ENCODE results near the gene FBXO41.

DNA sequence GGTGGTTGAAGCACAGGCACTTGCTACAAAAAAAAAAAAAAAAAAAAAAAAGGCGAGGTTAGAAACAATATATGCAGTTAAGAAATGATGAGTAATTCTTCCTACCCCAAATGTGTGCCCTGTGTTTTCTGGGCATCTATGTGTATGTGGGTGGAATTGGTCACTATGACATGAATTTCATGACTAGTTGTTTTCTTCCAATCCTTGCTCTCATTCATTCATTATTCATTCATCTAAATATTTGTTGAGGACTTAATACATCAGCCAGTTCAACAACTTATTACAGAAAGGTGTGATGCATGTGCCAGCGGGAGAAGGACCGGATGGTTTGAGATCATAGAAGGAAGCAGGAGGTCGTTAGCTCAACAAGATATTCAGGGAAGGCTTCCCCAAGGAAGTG, 17.4 kb upstream of the FBXO41 start:
- no peak for TF ChIP-seq BRF1 (IDR thresholded peaks at IDR 0.05; ENCODE audit: borderline replicate concordance, extremely low read depth, insufficient read length)
- TF ChIP-seq, protein P1, sequence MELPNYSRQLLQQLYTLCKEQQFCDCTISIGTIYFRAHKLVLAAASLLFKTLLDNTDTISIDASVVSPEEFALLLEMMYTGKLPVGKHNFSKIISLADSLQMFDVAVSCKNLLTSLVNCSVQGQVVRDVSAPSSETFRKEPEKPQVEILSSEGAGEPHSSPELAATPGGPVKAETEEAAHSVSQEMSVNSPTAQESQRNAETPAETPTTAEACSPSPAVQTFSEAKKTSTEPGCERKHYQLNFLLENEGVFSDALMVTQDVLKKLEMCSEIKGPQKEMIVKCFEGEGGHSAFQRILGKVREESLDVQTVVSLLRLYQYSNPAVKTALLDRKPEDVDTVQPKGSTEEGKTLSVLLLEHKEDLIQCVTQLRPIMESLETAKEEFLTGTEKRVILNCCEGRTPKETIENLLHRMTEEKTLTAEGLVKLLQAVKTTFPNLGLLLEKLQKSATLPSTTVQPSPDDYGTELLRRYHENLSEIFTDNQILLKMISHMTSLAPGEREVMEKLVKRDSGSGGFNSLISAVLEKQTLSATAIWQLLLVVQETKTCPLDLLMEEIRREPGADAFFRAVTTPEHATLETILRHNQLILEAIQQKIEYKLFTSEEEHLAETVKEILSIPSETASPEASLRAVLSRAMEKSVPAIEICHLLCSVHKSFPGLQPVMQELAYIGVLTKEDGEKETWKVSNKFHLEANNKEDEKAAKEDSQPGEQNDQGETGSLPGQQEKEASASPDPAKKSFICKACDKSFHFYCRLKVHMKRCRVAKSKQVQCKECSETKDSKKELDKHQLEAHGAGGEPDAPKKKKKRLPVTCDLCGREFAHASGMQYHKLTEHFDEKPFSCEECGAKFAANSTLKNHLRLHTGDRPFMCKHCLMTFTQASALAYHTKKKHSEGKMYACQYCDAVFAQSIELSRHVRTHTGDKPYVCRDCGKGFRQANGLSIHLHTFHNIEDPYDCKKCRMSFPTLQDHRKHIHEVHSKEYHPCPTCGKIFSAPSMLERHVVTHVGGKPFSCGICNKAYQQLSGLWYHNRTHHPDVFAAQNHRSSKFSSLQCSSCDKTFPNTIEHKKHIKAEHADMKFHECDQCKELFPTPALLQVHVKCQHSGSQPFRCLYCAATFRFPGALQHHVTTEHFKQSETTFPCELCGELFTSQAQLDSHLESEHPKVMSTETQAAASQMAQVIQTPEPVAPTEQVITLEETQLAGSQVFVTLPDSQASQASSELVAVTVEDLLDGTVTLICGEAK (IDR thresholded peaks at IDR 0.05), result no peak
- TF ChIP-seq, protein P1 (CRISPR knock-in tag; IDR thresholded peaks at IDR 0.05), result no peak
- TF ChIP-seq, protein P2, sequence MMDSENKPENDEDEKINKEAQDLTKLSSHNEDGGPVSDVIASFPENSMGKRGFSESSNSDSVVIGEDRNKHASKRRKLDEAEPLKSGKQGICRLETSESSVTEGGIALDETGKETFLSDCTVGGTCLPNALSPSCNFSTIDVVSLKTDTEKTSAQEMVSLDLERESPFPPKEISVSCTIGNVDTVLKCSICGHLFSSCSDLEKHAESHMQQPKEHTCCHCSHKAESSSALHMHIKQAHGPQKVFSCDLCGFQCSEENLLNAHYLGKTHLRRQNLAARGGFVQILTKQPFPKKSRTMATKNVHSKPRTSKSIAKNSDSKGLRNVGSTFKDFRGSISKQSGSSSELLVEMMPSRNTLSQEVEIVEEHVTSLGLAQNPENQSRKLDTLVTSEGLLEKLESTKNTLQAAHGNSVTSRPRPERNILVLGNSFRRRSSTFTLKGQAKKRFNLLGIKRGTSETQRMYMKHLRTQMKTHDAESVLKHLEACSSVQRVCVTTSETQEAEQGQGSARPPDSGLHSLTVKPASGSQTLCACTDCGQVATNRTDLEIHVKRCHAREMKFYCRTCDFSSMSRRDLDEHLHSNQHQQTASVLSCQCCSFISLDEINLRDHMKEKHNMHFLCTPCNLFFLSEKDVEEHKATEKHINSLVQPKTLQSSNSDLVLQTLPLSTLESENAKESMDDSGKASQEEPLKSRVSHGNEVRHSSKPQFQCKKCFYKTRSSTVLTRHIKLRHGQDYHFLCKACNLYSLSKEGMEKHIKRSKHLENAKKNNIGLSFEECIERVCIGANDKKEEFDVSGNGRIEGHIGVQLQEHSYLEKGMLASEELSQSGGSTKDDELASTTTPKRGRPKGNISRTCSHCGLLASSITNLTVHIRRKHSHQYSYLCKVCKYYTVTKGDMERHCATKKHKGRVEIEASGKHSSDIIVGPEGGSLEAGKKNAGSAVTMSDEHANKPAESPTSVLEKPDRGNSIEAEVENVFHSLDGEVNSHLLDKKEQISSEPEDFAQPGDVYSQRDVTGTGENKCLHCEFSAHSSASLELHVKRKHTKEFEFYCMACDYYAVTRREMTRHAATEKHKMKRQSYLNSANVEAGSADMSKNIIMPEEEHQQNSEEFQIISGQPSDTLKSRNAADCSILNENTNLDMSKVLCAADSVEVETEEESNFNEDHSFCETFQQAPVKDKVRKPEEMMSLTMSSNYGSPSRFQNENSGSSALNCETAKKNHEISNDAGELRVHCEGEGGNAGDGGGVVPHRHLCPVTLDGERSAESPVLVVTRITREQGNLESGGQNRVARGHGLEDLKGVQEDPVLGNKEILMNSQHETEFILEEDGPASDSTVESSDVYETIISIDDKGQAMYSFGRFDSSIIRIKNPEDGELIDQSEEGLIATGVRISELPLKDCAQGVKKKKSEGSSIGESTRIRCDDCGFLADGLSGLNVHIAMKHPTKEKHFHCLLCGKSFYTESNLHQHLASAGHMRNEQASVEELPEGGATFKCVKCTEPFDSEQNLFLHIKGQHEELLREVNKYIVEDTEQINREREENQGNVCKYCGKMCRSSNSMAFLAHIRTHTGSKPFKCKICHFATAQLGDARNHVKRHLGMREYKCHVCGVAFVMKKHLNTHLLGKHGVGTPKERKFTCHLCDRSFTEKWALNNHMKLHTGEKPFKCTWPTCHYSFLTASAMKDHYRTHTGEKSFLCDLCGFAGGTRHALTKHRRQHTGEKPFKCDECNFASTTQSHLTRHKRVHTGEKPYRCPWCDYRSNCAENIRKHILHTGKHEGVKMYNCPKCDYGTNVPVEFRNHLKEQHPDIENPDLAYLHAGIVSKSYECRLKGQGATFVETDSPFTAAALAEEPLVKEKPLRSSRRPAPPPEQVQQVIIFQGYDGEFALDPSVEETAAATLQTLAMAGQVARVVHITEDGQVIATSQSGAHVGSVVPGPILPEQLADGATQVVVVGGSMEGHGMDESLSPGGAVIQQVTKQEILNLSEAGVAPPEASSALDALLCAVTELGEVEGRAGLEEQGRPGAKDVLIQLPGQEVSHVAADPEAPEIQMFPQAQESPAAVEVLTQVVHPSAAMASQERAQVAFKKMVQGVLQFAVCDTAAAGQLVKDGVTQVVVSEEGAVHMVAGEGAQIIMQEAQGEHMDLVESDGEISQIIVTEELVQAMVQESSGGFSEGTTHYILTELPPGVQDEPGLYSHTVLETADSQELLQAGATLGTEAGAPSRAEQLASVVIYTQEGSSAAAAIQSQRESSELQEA (IDR thresholded peaks at IDR 0.05; ENCODE audit: low read depth), result no peak
- TF ChIP-seq PHF21A (IDR thresholded peaks at IDR 0.05; ENCODE audit: borderline replicate concordance, low read depth), result no peak
- TF ChIP-seq MYBL2 (IDR thresholded peaks at IDR 0.05; ENCODE audit: low read depth), result no peak
- no peak for TF ChIP-seq MYBL2 (CRISPR knock-in tag; IDR thresholded peaks at IDR 0.05; ENCODE audit: borderline replicate concordance)
- no peak for TF ChIP-seq RAD21 (CRISPR knock-in tag; conservative IDR thresholded peaks at IDR 0.05 in 1 of 2, IDR thresholded peaks at IDR 0.05 in 1 of 2)
- TF ChIP-seq ZNF3 (CRISPR knock-in tag; IDR thresholded peaks at IDR 0.05), result no peak
- TF ChIP-seq TCF7L2 (IDR thresholded peaks at IDR 0.05; ENCODE audit: low read depth, low read length), result no peak
- TF ChIP-seq, protein P3, sequence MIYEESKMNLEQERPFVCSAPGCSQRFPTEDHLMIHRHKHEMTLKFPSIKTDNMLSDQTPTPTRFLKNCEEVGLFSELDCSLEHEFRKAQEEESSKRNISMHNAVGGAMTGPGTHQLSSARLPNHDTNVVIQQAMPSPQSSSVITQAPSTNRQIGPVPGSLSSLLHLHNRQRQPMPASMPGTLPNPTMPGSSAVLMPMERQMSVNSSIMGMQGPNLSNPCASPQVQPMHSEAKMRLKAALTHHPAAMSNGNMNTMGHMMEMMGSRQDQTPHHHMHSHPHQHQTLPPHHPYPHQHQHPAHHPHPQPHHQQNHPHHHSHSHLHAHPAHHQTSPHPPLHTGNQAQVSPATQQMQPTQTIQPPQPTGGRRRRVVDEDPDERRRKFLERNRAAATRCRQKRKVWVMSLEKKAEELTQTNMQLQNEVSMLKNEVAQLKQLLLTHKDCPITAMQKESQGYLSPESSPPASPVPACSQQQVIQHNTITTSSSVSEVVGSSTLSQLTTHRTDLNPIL (CRISPR knock-in tag; IDR thresholded peaks at IDR 0.05), result no peak
- TF ChIP-seq ZNF76 (CRISPR knock-in tag; IDR thresholded peaks at IDR 0.05; ENCODE audit: borderline replicate concordance), result no peak
- TF ChIP-seq ATF1 (CRISPR knock-in tag; IDR thresholded peaks at IDR 0.05), result no peak
- TF ChIP-seq ATF1 (tag; IDR thresholded peaks at IDR 0.05), result no peak
- TF ChIP-seq EZH2 (IDR thresholded peaks at IDR 0.05; ENCODE audit: borderline replicate concordance, low read depth, low read length), result no peak
- TF ChIP-seq NR3C1 (CRISPR knock-in tag; IDR thresholded peaks at IDR 0.05), result no peak
